ENCODE data around the gene KRTAP4-1. TPM values are rescaled to one million over a fixed set of nuclear protein-coding genes. Genes with fewer than 3 reads are reported as not detected.
"Not testable (repeated sequence)": the region's sequence is repeated elsewhere in the genome, so short reads cannot be mapped to it uniquely, and the experiment has no call there.

The KRTAP4-1 gene
- total RNA-seq = not detected in 2 replicates

DNA sequence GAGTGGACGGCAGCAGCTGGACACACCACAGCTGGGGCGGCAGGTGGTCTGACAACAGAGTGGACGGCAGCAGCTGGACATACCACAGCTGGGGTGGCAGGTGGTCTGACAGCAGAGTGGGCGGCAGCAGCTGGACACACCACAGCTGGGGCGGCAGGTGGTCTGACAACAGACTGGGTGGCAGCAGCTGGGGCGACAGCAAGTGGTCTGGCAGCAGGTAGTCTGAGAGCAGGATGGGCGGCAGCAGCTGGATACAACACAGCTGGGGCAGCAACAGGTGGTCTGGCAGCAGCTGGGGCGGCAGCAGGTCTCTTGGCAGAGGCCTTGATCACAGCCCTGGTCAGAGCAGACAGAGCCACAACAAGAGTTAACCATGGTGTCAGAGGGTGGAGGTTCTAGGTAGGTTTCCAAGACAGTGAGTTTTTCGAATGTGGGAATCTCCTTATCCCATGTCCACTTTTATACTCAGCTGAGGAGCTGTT lies at the start of gene KRTAP4-1:
Gene KRTAP4-1, minus strand, starts transcription at position 432 of the 482 bp plus-strand sequence. Its CDS starts 57 bp downstream, at position 375.
- Mint-ChIP-seq H3K4me3 (no peak within 1 kb of the TSS), H3K4me1 (no peaks in the 10 kb centered on the region), H3K27ac (no peak within 1 kb of the TSS), H3K27me3 (peaks cover 2% of the 10 kb centered on the region), H3K36me3 (ENCODE audit: low read depth) (no peaks in the 10 kb centered on the region), H3K9me3 (no peaks in the 10 kb centered on the region)
- intact Hi-C loops (cut with micrococcal nuclease) = no loop called here
- DNase-seq = no peak

DNA sequence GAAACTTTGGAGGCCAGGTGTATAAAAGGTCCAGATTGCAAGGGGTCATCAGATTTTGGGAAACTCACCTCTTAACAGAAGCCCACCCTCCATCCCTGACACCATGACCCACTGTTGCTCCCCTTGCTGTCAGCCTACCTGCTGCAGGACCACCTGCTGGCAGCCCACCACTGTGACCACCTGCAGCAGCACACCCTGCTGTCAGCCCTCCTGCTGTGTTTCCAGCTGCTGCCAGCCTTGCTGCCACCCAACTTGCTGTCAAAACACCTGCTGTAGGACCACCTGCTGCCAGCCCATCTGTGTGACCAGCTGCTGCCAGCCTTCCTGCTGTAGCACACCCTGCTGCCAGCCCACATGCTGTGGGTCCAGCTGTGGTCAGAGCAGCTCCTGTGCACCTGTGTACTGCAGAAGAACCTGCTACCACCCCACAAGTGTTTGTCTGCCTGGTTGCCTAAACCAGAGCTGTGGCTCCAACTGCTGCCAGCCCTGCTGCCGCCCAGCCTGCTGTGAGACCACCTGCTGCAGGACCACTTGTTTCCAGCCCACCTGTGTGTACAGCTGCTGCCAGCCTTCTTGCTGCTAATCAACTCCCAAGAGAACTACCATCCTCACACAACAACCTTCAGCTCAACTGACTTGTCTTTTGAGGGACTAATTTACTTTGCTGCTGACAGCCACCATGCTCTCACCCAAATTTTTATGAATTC lies 47.8 kb upstream of the KRTAP4-1 start, which contains the start of gene KRTAP9-3:
Gene KRTAP9-3, plus strand, starts transcription at position 51 of the 707 bp plus-strand sequence. Its CDS starts 53 bp downstream, at position 104.
- H3K4me3 Mint-ChIP-seq; H3K9me3 Mint-ChIP-seq; H3K36me3 Mint-ChIP-seq (ENCODE audit: low read depth); DNase-seq; H3K4me1 Mint-ChIP-seq; H3K27ac Mint-ChIP-seq; intact Hi-C loops (cut with micrococcal nuclease): not testable (repeated sequence)
- peaks cover 23% of the 10 kb centered on the region for H3K27me3 Mint-ChIP-seq

DNA sequence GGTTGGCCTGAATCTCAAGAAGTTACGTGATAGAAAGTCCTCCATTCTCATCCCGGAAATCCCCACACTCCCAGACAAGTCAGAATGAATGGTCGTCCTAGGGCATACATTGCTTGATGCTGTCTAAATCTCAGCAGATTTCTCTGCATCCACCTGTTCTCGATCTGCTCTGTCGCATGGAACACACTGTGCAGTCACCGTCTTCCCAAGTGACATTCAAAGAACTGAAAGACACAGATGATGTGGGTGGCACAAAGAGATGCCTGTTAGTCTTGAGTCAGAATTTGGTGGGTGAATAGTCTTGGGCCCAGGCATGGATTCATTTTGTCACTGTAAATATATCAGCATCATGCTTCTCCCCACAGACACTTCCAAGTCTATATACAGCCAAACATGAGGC lies 47.0 kb upstream of the KRTAP4-1 start:
- no peaks in the 10 kb centered on the region for H3K9me3 Mint-ChIP-seq
- intact Hi-C loops (cut with micrococcal nuclease) = no loop called here
- no peak for DNase-seq
- peaks cover 22% of the 10 kb centered on the region for H3K27me3 Mint-ChIP-seq
- no peaks in the 10 kb centered on the region for H3K36me3 Mint-ChIP-seq (ENCODE audit: low read depth)
- H3K4me1 Mint-ChIP-seq = no peaks in the 10 kb centered on the region
- H3K4me3 Mint-ChIP-seq = no peak overlapping the region
- H3K27ac Mint-ChIP-seq = no peak overlapping the region

DNA sequence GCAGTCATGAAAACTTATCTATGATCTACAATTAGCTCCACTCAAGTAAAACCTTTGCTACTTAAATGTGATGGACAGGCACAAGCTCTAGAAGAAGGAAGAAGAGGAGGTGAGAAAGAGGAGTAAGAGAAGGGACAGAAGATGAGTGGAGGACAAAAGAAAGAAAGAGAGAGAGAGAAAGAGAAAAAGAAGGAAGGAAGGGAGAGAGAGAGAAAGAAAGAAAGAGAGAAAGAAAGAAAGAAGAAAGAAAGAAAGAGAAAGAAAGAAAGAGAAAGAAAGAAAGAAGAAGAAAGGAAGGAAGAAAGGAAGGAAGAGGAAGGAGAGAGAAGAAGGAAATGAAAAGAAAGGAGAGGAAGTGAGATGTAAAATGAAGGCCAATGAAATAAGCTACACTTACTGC lies 45.4 kb upstream of the KRTAP4-1 start:
- no peak overlapping the region for H3K4me3 Mint-ChIP-seq
- no peak for DNase-seq
- H3K36me3 Mint-ChIP-seq (ENCODE audit: low read depth) = no peaks in the 10 kb centered on the region
- no peak overlapping the region for H3K27ac Mint-ChIP-seq
- H3K4me1 Mint-ChIP-seq = no peaks in the 10 kb centered on the region
- H3K9me3 Mint-ChIP-seq = no peaks in the 10 kb centered on the region
- intact Hi-C loops (cut with micrococcal nuclease) = no loop called here
- peaks cover 17% of the 10 kb centered on the region for H3K27me3 Mint-ChIP-seq

DNA sequence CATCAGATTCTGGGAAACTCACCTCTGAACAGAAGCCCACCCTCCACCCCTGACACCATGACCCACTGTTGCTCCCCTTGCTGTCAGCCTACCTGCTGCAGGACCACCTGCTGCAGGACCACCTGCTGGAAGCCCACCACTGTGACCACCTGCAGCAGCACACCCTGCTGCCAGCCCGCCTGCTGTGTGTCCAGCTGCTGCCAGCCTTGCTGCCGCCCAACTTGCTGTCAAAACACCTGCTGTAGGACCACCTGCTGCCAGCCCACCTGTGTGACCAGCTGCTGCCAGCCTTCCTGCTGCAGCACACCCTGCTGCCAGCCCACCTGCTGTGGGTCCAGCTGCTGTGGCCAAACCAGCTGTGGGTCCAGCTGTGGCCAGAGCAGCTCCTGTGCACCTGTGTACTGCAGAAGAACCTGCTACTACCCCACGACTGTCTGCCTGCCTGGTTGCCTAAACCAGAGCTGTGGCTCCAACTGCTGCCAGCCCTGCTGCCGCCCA lies 41.9 kb upstream of the KRTAP4-1 start, which contains the start of gene KRTAP9-2:
Gene KRTAP9-2, plus strand, starts transcription at position 51 of the 498 bp plus-strand sequence. Its CDS starts 7 bp downstream, at position 58.
- H3K36me3 Mint-ChIP-seq (ENCODE audit: low read depth); intact Hi-C loops (cut with micrococcal nuclease); H3K4me3 Mint-ChIP-seq: not testable (repeated sequence)

DNA sequence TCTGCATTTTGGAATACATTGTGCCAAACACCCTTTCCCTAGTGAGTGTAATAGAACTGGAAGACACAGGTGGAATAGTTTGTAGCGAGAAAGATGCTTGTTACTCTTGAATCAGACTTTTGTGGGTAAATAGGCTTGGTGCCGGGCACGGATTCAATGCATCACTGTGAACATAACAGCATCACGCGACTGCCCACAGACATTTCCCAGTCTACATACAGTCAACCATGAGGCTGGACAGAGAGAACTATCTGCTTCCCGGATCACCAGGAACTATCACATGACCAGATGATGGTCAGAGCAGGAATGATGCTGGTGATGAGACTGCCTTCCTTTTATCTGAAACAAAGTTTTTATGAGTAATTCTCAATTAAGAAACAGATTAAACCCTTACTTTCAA lies 41.3 kb upstream of the KRTAP4-1 start:
- Mint-ChIP-seq H3K9me3 (no peaks in the 10 kb centered on the region), H3K36me3 (ENCODE audit: low read depth) (no peaks in the 10 kb centered on the region), H3K4me3 (no peak overlapping the region), H3K4me1 (no peaks in the 10 kb centered on the region), H3K27me3 (peaks cover 7% of the 10 kb centered on the region), H3K27ac (no peak overlapping the region)
- DNase-seq = peak; percentile 40
- intact Hi-C loops (cut with micrococcal nuclease) = no loop called here

More for the DNA sequence above, 41.9 kb upstream of the KRTAP4-1 start, which contains the start of gene KRTAP9-2:
- not testable (repeated sequence) for H3K27me3 Mint-ChIP-seq, H3K4me1 Mint-ChIP-seq, H3K27ac Mint-ChIP-seq, DNase-seq, H3K9me3 Mint-ChIP-seq

DNA sequence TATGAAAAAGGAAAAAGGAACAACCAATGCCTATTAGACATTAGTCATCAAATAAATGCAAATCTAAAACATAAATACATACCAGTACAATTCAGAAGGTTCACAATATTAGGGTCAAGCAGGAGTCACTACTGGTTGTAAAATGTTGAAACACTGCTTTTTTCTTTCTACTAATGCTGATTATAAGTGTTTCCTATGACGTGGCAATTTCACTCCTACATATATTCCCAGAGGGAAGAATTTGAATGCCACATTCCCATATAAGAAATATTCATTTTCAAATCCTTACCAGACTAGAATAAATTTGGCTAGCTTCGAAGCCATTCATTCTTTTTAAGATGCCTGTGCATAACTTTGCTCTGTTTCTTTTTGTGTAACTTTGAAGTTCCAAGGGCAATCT lies 39.1 kb upstream of the KRTAP4-1 start:
- Mint-ChIP-seq H3K4me3 (no peak overlapping the region), H3K27ac (no peak overlapping the region), H3K36me3 (ENCODE audit: low read depth) (no peaks in the 10 kb centered on the region), H3K4me1 (no peaks in the 10 kb centered on the region), H3K9me3 (no peaks in the 10 kb centered on the region), H3K27me3 (peaks cover 10% of the 10 kb centered on the region)
- DNase-seq = no peak
- intact Hi-C loops (cut with micrococcal nuclease) = no loop called here

DNA sequence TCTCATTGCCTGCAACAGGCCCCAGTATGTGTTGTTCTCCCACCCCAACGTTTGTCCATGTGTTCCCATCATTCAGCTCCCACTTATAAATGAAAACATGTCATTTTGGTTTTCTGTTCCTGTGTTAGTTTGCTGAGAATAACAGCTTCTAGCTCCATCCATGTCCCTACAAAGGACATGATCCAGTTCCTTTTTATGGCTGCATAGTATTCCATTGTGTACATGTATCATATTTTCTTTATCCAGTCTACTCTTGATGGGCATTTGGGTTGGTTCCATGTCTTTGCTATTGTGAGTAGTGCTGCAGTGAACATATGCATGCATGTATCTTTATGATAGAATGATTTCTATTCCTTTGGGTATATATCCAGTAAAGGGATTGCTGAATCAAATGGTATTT lies 31.0 kb upstream of the KRTAP4-1 start:
- Mint-ChIP-seq H3K27ac (no peak overlapping the region), H3K4me1 (no peaks in the 10 kb centered on the region), H3K9me3 (no peaks in the 10 kb centered on the region)

DNA sequence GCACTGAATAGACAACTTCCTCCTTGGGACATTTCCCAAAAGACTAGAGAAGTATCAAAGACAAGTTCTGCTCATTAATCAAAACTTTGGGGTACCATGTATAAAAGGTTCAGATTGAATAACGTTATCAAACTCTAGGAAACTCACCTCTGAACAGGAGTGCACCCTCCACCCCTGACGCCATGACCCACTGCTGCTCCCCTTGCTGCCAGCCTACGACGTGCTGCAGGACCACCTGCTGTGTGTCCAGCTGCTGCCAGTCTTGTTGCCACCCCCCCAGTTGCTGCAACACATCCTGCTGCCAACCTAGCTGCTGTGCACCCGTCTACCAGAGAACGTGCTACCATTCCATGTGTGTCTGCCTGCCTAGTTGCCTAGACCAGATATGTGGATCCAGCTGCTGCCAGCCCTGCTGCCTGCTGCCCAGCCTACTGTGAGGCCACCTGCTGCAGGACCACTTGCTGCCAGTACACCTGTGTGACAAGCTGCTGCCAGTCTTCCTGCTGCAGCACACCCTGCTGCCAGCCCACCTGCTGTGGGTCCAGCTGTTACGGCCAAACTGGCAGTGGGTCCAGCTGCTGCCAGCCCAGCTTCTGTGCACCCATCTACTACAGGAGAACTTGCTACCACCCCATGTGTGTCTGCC lies 27.9 kb upstream of the KRTAP4-1 start:
- no peak overlapping the region for H3K4me3 Mint-ChIP-seq
- H3K36me3 Mint-ChIP-seq (ENCODE audit: low read depth) = no peaks in the 10 kb centered on the region
- H3K27ac Mint-ChIP-seq = no peak overlapping the region
- no peaks in the 10 kb centered on the region for H3K9me3 Mint-ChIP-seq
- peaks cover 20% of the 10 kb centered on the region for H3K27me3 Mint-ChIP-seq
- DNase-seq = no peak
- intact Hi-C loops (cut with micrococcal nuclease) = no loop called here
- no peaks in the 10 kb centered on the region for H3K4me1 Mint-ChIP-seq

More for the DNA sequence above, 31.0 kb upstream of the KRTAP4-1 start:
- intact Hi-C loops (cut with micrococcal nuclease) = no loop called here
- H3K36me3 Mint-ChIP-seq (ENCODE audit: low read depth) = no peaks in the 10 kb centered on the region
- no peak overlapping the region for H3K4me3 Mint-ChIP-seq
- no peak for DNase-seq
- H3K27me3 Mint-ChIP-seq = peaks cover 3% of the 10 kb centered on the region

DNA sequence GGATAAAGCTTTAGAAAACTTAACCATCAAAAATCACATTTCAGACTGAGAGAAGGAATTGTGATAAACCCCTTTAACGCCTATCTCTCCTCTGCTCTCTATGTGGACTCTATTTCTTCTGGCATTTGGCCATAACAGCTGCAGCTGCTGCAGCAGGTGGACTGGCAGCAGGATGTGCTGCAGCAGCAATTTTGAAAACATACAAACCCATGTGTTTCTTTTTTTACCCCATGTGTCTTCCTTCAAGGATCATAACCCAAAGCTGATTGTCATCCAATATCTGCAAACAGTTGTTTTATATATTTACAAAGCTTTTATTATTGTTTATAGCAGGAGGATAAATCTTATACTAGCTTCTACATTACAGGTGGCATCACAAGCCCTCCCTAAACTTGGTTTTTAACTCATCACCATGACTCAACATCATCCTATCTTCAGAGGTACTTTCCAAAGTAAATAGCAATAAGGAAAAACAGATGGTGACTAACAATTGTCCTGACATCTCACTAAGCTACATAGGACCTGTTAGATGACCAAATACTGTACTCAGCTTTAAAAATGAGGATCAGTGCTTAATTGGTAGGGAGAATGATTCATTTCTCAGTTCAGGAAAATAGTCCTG lies 27.2 kb upstream of the KRTAP4-1 start:
- intact Hi-C loops (cut with micrococcal nuclease) = no loop called here
- H3K4me3 Mint-ChIP-seq = no peak overlapping the region
- H3K36me3 Mint-ChIP-seq (ENCODE audit: low read depth) = no peaks in the 10 kb centered on the region
- H3K27me3 Mint-ChIP-seq = peaks cover 22% of the 10 kb centered on the region
- DNase-seq = no peak
- no peak overlapping the region for H3K27ac Mint-ChIP-seq
- H3K9me3 Mint-ChIP-seq = no peaks in the 10 kb centered on the region
- H3K4me1 Mint-ChIP-seq = no peaks in the 10 kb centered on the region

DNA sequence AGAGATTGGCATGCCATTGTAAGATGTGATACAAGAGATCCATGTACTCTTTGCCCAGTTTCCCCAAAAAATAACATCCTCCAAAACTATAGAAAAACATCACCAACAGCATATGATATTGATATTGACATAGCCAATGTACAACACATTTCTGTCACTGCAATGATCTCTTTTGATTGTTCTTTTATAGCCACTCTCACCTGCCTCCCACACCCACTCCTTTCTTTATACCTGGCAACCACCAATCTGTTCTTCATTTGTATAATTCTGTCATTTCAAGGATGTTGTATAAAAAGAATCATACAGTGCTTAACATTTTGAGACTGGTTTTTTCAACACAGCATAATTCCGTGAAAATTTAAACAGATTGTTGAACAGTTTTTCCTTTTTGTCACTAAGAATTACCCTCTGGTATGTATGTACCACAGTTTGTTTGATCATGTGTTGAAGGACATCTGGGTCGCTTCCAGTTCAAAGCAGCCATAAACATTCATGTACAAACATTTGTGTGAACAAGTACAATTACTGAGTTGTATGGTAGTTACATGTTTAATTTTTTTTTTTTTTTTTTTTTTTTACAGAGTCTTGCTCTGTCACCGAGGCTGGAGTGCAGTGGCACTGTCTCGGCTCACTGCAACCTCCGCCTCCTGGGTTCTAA lies 14.8 kb upstream of the KRTAP4-1 start:
- no peak for DNase-seq
- Mint-ChIP-seq H3K27me3 (peaks cover 5% of the 10 kb centered on the region), H3K36me3 (ENCODE audit: low read depth) (no peaks in the 10 kb centered on the region), H3K27ac (no peak overlapping the region), H3K4me1 (no peaks in the 10 kb centered on the region), H3K9me3 (peaks cover 3% of the 10 kb centered on the region), H3K4me3 (no peak overlapping the region)
- intact Hi-C loops (cut with micrococcal nuclease) = no loop called here

DNA sequence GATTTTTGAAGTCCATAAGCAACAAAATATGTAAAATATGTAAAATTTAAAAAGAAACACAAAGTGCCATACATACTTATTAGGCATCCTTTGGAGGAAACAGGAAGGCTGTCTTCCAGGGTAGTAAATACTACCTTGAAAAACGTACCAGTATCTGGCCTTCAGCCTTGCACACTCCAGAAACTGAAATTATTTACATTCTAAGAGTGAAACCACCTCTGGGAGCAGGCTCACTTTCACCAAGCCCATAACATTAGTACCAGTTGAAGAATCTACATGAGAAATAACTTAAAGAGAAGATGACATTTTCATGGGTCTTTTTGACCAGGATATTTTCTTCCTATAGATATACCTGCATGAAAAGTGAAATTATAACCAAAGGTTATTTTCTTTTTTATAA lies 11.4 kb upstream of the KRTAP4-1 start:
- intact Hi-C loops (cut with micrococcal nuclease) = no loop called here
- Mint-ChIP-seq H3K36me3 (ENCODE audit: low read depth) (no peaks in the 10 kb centered on the region), H3K9me3 (peaks cover 7% of the 10 kb centered on the region), H3K4me1 (no peaks in the 10 kb centered on the region), H3K4me3 (no peak overlapping the region), H3K27ac (no peak overlapping the region), H3K27me3 (peaks cover 7% of the 10 kb centered on the region)
- DNase-seq = no peak

DNA sequence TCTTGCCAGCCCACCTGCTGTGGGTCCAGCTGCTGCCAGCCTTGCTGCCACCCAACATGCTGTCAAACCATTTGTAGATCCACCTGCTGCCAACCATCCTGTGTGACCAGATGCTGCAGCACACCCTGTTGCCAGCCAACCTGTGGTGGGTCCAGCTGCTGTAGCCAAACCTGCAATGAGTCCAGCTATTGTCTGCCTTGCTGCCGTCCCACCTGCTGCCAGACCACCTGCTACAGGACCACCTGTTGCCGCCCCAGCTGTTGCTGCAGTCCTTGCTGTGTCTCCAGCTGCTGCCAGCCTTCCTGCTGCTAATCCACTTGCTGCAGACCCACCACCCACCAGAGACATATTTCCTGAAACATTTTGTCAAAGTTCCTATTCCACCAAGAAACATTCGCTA lies 5.6 kb upstream of the KRTAP4-1 start:
- Mint-ChIP-seq H3K9me3 (peaks cover 3% of the 10 kb centered on the region), H3K27ac (no peak overlapping the region)

More for the DNA sequence above, 5.6 kb upstream of the KRTAP4-1 start:
- peak; percentile 29 for DNase-seq
- Mint-ChIP-seq H3K27me3 (peaks cover 4% of the 10 kb centered on the region), H3K4me3 (no peak overlapping the region), H3K4me1 (no peaks in the 10 kb centered on the region), H3K36me3 (ENCODE audit: low read depth) (no peaks in the 10 kb centered on the region)
- intact Hi-C loops (cut with micrococcal nuclease) = no loop called here
